ENCODE results near the gene FARP1.

FARP1 gene

DNA sequence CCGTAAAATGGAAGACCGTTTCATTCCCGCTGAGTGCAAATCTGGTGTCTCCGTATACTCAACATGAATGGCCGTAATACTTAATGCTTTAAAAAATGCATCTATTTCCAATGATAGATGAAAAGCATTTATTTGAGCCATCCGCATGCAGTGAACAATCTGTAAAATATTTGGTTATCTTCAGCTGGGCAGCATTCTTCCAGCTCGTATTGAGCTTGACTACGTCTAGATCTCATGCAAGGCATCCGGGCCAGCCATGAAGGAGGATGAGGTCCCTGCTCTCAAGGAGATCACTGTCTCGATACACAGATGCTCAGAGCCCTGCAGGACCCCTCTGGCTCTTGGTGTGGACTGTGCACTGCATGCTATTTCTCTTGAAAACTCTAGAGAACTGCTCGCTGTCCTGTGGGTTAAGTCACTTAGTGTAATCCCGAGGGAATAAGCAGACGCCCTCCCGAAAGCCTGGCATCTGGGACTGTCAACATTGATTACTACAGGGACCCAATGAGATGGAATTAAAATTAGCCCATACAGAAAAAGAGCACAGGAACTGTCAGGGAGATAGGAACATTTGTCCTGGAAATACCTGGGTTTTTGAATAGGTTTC, 146.5 kb downstream of the FARP1 start:
- no peak for DNase-seq

DNA sequence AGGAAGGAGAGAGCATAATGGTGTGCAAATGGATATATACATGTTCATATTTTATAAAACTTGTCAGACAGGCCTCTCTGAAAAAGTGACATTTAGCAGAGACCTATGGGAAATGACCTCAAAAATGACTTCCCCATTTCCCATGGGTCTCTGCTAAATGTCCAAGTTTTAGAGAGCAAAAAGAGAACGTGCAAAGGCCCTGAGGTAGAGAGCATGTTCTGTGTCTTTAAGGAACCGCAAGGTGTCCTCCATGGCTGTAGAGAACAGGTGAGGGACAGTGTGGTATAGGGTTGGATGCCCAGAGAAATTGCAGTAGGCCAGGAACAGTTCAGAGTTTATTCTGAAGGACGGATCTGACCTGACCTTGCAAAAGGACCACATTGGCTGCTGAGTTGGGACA, 147.4 kb downstream of the FARP1 start:
- no peak for DNase-seq

DNA sequence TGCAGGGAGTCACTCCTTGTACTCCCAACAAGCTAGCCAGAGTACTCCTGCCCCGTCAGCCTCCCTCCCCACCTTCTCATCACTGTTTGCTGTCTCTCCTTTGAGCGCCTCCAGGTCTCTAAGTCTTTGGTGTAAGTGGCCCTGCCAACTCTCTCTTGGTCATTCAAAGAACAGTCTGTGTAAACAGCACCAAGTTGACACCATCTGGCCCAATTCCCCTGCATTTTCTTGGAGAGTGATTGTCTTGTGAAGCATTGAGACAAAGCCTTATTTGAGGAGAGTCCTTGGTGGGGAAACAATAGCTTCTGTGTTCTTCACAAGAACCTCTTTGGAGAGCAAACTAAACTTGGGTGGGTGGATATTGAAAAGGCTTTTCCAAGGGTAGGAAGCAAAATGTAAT, 148.8 kb downstream of the FARP1 start:
- no peak for DNase-seq

DNA sequence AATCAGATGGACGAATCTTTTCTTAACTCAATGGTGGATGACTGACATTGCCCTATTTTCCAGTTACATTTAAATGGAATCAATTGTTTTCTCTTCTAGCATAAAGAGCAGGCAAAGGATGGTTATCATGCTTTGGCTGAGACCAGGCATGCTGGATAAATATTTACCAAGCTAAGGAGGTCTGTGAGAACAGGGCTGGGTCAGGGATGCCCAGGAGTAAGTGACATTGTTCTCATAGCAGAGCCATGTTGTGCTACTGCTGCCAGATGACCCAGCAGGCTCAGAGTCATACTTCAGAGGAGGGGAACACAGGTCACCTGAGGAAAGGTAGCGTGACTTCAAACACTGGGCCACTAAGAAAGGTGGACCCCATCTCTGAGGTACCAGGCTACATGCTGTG, 150.2 kb downstream of the FARP1 start:
- DNase-seq, result no peak

DNA sequence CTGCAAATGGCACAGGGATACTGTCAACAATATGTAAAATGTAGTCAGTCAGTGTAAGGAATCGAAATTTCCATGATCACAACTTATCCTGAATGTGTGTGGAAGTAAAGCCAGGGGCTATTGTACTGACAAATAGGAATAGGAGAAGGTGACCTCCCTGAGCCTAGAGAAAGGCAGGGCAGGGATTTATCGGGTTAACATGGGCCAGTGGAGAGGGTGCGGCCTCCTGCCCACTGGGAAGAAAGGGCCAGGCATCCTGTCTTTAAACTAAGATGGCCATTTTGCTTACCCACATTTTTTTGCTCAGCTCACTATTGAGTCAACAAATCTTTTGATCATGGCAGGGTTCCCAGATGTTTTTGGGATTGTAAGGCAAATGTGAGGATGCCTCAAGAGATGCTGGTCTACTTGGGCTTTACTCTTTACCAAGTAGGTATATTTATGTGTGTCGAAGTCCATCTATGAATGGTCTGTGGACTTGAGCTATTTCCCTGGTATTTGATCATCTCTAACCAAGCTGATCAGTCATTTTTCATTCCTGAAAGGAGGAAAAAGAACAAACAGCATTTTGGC, 150.8 kb downstream of the FARP1 start:
- DNase-seq, result no peak

DNA sequence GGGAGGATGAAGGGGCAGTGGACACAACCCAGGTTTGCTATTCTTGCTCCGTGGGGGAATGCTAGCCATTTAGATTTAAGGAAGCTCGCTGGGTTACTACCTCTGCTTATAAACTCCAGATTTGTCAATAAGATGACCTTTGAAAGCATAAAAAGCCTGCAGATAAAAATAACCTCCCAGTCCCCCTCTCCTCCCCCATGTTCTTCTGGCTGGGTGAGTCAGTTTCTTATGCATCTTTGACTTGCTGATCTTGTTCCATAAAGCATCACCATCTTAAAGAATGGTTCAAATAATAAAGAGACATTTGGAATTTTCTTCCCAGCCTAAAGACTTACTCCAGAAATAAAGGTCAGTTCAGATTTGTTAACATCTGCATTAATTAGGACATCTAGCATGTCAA, 152.5 kb downstream of the FARP1 start:
- no peak for DNase-seq

DNA sequence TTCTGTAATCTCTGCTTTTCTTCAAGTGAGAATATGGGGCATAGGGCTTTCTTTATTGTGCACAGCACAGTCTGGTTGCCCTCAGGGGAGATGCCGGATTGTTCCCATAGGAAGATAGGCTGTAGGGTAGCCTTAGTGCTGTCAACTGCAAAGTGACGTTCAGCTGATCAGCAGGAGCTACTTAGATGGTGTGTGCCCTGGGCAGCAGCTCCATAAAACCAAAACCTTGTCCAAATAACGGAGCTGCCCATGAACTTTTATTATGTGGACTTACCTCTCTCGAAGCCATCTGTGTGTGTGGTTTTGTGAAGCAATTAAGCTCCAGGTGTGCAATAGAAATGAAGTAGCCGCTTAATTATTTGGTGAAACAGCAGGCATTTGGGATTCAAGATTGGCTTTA, 154.2 kb downstream of the FARP1 start:
- DNase-seq, result no peak

DNA sequence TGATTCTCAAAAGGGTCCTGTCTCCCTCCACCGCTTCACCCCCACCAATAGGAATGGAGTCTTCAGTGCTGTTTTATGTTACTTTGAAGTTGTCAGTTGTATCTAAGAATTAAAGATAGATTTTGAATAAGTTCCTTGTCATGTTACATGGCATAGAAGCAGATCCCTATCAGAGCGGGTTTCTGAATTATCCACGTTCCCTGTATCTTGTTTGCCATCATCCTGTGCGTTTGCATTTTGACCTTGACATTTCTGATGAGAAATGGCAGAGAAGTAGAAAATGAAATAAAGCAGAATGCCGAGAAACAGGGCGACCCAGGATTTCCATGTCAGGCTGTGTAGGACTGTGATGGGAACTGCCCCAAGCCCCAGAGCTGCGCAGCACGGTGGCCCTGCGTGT, 154.9 kb downstream of the FARP1 start:
- no peak for DNase-seq

DNA sequence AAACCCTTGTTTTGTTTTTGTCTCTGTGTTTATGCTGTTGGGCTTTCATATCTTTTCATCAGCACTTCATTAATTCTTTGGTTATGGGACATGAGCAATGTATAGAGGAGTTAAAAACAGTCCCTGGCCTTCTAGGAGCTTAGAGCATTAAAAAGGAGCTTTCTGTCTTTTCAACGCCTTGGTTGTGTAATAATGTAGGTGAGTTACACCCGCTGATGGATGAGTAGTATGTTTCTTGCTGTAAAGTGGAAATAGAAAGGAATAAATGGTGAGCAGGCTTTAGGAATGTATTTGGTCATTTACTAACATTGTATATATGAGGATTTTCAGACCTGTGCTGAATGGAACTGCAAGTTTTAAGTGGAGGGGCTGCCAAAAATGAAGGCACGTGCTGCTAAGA, 155.7 kb downstream of the FARP1 start:
- no peak for DNase-seq

DNA sequence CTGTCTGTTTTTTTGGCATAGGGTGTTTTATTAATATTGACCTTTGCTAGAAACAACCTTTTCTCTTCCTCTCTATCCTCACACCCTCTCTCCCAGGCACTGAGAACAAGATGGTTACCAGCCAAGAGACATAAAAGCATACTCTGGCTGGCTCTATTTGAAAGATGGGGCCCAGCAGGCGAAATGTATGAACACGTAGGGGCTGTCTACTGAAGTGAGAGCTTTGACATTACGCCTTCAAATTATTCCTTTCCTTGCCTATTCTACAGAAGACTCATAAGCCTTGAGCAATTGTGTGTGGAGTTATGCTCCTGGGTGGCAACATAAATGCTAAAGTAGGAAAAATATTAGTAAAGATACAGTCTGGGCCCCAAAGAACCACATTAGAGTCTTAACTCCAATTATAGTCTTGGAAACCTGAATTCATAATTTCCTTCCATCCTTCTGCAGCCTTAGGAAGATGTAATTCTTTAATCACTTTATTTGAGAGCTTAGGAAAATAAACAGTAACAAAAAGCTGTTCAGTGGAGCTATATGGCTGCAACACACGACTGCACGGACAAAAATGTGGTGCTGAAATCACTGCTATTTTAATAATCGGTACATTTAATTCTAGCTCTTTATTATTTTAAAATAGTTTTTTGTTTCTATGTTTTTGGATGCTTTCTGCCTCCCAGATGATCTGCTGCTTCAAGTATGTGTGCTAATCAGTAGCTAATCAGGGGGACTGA, 156.5 kb downstream of the FARP1 start:
- no peak for DNase-seq

DNA sequence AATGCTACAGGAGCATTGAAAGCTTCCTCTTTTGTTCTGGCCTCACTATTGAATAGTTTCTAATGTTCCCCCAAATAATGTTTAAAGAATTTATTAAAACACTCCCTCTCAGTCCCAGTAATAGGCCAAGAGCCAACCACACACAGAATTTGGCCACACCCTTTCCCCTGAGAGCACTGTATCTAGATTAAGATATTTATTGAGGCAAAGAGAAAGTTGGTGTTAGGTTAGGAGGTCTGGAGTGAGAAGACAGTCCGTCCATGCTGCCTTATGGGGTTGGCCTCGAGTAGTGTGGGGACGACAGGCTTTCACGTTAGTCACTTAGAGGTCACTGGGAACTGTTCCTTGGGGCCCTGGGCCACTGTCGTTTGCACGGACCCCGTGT, 157.1 kb downstream of the FARP1 start:
- no peak for DNase-seq

DNA sequence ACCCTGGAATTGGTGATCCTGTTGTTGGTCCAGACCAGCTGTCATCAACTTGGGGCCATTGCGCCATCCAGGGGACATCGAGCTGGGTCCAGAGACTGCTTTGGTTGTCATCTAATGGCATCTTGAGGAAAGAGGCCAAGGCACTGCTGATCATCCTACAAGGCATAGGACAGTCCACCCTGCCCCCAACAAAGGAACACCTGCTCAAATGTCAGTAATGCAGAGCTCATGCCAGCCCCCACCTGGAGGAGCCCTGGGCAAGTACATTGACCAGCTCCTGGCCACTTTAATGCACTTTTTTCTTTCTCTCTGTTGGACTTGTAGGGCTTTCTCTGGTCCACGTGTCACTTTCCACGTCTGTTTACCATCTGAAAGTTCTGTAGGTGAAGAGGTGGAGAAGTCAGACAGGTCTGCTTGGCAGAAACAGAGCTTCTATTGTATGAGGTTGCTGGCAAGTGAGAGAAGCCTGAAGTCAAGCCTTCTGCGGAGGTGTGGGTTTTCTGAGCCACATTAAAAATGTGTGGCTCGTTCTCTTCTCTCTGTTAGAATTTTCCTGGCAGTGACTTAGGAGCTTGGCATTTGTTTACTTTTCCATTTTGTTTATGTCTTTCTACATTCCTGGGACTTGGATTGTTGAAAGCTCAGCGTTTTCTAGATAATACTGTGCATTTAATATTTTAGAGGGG, 158.2 kb downstream of the FARP1 start:
- no peak for DNase-seq

DNA sequence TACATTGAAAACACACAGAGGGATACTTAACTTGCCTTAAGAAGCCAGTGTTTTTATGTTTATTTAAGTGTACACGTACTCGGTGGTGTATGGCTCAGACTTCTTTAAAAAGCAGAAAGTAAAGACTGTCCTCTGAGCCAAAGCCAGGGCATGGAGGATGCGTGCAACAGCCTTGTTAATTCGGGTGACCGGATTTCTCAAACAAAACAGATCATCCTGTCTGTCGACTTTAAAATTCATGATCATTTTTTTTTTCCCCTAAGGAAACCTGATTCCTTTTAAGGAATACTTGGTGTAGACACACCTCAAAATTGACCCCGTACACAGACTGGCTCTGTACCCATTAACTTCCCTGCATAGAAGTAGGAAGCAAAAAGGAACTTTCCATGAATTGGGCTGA, 158.8 kb downstream of the FARP1 start:
- DNase-seq, result no peak

DNA sequence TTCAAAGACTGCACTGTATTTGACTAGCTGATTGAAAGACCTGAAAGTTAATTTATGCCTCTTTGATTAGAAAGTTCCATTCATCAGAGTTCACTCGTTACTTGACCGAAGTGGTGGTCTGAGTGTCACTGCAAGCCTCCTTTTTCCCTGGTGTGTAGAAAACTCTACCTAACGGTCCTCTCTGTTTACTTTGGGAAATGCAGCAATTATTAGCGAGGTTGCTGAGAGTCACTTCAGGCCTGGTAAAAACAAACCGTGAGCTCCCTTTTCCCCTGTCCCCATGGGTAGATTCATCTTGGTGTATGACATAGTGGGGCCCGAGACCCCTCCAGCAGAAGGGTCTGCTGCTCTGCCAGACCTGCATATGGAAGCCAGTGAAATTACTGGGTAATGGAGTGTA, 161.0 kb downstream of the FARP1 start:
- DNase-seq, result no peak

DNA sequence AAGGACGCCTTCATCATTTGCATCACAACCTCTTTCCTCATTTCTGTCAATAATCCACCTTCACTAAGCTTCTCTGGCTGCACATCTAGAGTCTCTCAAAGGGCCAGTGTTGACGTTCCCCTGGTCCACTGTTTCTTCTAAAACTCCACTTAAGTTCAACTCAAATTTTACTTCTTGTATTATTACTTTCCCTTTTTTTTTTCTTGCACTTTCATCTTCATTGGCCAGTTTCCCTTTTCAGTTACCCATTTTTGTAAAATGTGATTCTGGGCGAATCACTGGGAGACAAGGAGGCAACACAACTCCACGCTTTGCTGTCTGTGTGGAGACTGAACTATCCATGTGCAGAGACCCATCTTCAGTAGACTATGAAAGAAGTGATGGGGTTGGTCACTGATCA, 162.8 kb downstream of the FARP1 start:
- no peak for DNase-seq

DNA sequence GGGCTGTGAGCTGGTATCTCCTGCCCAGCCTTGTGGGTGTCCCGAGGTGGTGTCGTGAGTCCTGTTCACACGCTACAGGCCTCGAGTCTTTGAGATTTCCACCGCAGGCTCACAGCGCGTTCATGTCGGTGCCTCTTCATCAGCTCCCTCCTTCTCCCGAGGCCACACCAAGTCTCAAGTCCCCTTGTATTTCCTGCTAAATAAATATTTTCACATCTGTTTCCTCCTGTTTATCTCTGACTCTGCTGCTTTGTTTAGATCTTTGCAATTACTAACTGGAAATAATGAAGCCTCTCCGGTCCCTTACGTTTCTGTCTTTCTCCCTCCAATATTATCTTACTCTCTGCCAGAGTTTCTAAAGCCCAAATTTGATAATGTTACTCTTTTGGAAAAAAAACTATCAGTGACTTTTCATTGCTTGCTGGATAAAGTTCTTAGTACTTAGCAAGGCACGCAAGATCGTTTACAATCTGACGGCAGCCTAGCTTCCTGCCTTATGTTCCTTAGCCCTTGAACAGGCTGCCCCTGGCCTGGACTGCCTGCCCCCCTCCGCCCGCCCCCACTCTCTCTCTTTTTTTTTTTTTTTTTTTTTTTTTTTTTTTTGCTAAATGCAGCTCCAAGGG, 164.7 kb downstream of the FARP1 start:
- DNase-seq, result no peak

DNA sequence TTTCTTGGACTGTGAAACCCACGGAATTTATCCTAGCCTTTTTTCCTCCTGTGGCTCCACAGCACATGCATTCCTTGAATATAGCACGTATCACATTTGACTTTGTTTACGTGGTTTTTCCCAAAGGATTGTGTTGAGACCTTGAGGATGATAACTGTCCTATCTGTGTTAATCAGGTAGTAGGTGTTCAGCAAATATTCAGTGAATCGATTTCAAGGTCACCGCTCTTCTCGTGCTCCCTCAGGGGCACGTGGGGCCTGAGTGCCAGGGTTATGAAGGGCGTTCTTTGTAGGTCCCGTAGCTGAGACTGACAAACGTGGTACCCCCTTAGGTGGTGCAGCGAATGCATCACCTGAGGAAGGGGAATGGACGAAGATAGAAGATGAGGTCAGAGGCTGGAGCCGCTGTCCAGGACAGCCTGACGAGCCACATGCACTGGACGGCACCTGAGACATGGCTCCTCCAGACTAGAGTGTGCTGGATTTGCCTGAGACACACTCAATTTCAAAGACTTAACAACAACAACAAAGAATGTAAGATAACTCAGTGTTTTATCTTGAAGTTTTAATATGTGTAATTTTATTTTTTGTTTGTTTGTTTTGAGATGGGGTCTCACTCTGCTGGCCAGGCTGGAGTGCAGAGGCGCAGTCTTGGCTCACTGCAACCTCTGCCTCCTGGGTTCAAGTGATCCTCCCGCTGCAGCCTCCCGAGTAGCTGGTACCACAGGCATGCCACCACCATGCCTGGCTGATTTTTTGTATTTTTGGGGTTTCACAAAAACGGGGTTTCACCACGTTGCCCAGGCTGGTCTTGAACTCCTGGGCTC, 165.4 kb downstream of the FARP1 start:
- no peak for DNase-seq

DNA sequence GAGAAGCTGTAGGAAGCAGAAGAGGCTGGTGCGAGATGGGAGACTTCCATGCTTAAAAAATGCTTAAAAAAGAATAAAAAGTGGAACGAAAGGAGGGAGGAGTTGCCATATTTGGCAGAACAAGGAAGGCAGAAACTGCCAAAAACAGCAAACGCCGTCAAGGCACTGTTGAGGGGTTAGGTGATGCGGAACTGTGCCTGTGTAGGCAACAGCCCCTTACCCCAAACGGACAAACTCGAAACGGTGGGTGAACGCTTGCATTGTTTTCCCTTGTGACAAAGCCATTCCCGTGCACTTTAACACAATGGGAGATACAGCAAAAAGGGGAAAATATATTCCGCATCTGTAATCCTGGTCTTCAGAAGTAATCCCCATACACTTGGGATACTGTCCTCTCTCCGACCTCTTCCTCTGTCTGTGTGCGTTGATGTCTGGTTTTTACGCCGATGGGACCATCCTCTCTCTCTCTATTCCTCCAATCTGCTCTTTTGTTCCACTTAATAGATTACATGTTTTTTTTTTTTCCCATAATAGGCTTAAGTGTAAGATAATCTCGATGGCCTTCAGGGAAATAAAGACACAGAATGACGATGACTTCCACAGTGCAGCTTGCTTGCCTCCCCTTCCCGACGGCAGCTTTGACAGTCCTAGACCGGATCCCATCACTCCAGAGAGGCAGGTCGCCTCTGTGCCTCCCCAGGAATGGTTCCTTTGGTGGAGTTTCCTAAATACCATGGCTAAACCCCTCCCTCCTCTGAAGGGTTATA, 166.9 kb downstream of the FARP1 start:
- DNase-seq, result no peak

DNA sequence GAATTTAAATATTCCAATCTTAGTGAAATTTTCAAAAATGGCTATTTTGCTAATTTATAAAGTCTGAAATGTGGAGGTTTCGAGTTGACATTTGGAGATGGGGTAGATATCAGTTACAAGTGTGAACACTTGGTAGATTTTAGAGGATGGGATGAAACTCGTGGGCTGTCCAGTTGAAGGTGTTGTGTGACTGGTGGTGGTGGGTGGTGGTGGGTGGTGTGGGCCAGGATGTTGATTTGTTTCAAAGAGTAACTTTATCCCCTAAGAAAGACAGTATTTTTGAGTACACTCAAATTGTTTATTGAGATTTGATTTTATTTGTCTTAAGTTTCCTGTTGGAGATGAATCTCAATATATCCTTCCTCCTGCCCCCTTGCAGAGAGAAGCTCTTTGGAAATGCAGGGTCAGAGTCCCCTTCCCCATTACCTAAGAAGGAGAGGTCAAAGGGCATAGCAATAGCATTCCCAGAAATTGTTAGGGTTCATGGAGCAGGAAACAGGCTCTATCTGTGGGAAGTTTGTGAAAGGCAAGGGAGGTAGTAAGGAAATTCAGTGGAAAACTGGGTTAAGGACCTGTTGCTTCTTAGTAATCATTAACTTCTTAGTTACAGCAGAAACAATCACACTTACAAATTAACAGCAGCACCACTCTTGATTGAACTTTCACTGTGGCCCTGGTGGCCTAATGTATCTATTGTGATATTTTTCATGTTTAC, 167.7 kb downstream of the FARP1 start:
- no peak for DNase-seq

DNA sequence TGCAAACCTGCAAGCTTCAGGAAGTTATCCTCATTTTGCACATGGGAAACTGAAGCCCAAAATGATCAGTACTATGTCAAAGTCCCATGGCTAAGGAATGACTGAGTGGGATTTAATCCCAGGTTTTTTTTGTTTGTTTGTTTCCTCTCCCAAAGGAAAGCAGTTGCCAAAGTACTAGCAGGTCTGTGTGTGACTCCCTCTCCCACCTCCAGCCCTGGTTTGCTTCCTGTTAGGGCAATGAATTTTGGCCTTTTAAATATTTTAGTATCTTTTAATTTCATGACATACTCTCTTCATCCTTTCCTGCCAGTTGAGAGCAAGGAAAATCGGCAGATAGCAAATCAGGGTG, 168.3 kb downstream of the FARP1 start:
- DNase-seq, result no peak

DNA sequence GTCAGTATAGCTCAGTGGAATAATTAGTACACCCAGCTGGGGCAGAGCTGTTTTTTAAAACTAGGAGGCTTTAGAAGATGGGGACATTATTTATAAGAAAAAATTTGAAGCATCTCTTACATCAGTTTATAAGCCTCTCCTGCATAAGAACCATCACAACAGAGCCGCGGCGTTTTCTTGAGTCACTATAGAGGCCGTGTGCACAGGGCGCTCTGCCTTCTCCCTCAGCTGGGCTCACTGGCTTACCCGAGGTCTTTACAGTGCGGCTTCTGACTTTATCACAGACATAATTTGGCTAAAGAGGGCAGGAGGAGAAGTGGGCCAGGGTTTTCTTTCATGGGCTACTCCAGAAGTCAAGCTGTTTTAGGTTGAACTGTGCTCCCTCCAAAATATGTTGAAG, 169.7 kb downstream of the FARP1 start:
- no peak for DNase-seq
